Lung (tissue), 12 donors: Measurements from ENCODE around the gene DMAC2L. TPM values are rescaled to one million over a fixed set of nuclear protein-coding genes. Genes with fewer than 3 reads are reported as not detected.
A peak's percentile ranks its signal among the peaks of the same experiment; 100 is the strongest.
"Not testable (repeated sequence)": the region's sequence is repeated elsewhere in the genome, so short reads cannot be mapped to it uniquely, and the experiment has no call there.

ENCODE experiments used
- ATAC-seq: fragments of 200-7000 bp; cut with Tn5 transposase; one replicate; pipeline ENCODE4 v1.9.1; 2020; ENCODE audit warnings: moderate number of reproducible peaks; ENCODE audit not compliant: insufficient read depth, low FRiP score
- DNase-seq, 3 donors: peaks; one replicate each; pipeline ENCODE4 v3.0.0-alpha.2; 2013 to 2017
- H3K27ac ChIP-seq, 2 donors: one replicate each; pipeline ENCODE4 v1.5.1; 2013; ENCODE audit warnings: mild to moderate bottlenecking in 2 of 2, moderate library complexity in 2 of 2, control low read depth in 1 of 2, inconsistent platforms in 1 of 2, low read depth in 1 of 2, low read length in 1 of 2
- H3K27me3 ChIP-seq, 3 donors: one replicate each; pipeline ENCODE4 v1.5.1; 2013; ENCODE audit warnings: low read length in 2 of 3; ENCODE audit not compliant: control insufficient read depth in 3 of 3, insufficient read depth in 3 of 3
- H3K36me3 ChIP-seq, 4 donors: one replicate each; pipeline ENCODE4 v1.5.1; 2013; ENCODE audit warnings: low read length in 4 of 4, mild to moderate bottlenecking in 1 of 4, moderate library complexity in 1 of 4; ENCODE audit not compliant: control insufficient read depth in 4 of 4, insufficient read depth in 4 of 4
- H3K4me1 ChIP-seq, 5 donors: one replicate each; pipeline ENCODE4 v1.5.1; 2013; ENCODE audit warnings: low read length in 5 of 5, mild to moderate bottlenecking in 2 of 5, moderate library complexity in 1 of 5; ENCODE audit not compliant: control insufficient read depth in 5 of 5, insufficient read depth in 5 of 5
- H3K4me3 ChIP-seq: one replicate; pipeline ENCODE4 v1.5.1; 2013; ENCODE audit warnings: mild to moderate bottlenecking, control low read depth, moderate library complexity
- H3K9ac ChIP-seq, 2 donors: one replicate each; pipeline ENCODE4 v1.5.1; 2013; ENCODE audit warnings: low read length in 2 of 2, control low read depth in 1 of 2; ENCODE audit not compliant: insufficient read depth in 1 of 2
- H3K9me3 ChIP-seq, 4 donors: one replicate each; pipeline ENCODE4 v1.5.1; 2013; ENCODE audit warnings: low read length in 3 of 4, mild to moderate bottlenecking in 1 of 4, moderate library complexity in 1 of 4; ENCODE audit not compliant: control insufficient read depth in 4 of 4, insufficient read depth in 3 of 4
- CTCF ChIP-seq: IDR thresholded peaks from 2 replicates; pipeline ENCODE4 v1.5.1; 2012; ENCODE audit warnings: mild to moderate bottlenecking; ENCODE audit errors: control extremely low read depth, extremely low read depth
- WGBS, 2 donors: extraction: QIAGEN DNeasy Blood & Tissue Kit; methylation state at CpG; one replicate each; pipeline ENCODE4 v1.1.7; 2013; 5-methylcytosine and 5-hydroxymethylcytosine counted together
- polyA plus RNA-seq, 2 donors: library from polyadenylated mRNA; stranded (reverse); fragments of 200-250 nt; gene quantifications; one replicate each; pipeline ENCODE4 v1.2.1, GENCODE V29; 2013
- total RNA-seq, 2 donors: library from RNA; depleted of rRNA in 1 of 2; stranded (reverse); fragments of >200 nt in 1 of 2; gene quantifications; one replicate each; pipeline ENCODE4 v1.2.1, GENCODE V29; 2014 to 2021
- donor health status: control.
- donor health status: control.
- donor health status: Bipolar disorder and iron deficiency.
- donor health status: healthy.
- donor health status: DM: yes; HTN: yes; CAD: no.

The DMAC2L gene
- total and polyA plus RNA-seq, 4 donors, result 9.9 to 21.7 (median 17.9) TPM

GRCh38 chr14:50362764-50363713, 50.9 kb downstream of the DMAC2L start:
- no peak for TF ChIP-seq CTCF
- no peaks in the 10 kb centered on the region for H3K9me3 ChIP-seq
- H3K4me3 ChIP-seq, result no peak overlapping the region
- no peaks in the 10 kb centered on the region for H3K27me3 ChIP-seq
- H3K9ac ChIP-seq, result peak overlapping the region in 1 of 2 donors; percentile 30
- H3K36me3 ChIP-seq, result peaks cover 0 to 3% (median 0%) of the 10 kb centered on the region in 4 donors
- WGBS, 2 donors, result 39 to 61% methylated on average over 14 of the region's 14 CpGs
- peak overlapping the region; percentile 33 to 73 for H3K27ac ChIP-seq
- peak in 1 of 3 donors; percentile 38 for DNase-seq
- ATAC-seq, result no peak
- H3K4me1 ChIP-seq, result peaks cover 3 to 16% (median 7%) of the 10 kb centered on the region in 5 donors

- Histone ChIP-seq H3K36me3 (peaks cover 0 to 3% (median 0%) of the 10 kb centered on the region in 4 donors), H3K27me3 (no peaks in the 10 kb centered on the region), H3K4me1 (peaks cover 3 to 16% (median 7%) of the 10 kb centered on the region in 5 donors), H3K27ac (peak overlapping the region; percentile 33 to 73), H3K9me3 (no peaks in the 10 kb centered on the region), H3K9ac (no peak overlapping the region), H3K4me3 (no peak overlapping the region)
- WGBS, 2 donors, result 13 to 22% methylated on average over 4 of the region's 4 CpGs
- DNase-seq, result peak in 1 of 3 donors; percentile 47
- peak; percentile 75 for ATAC-seq
- TF ChIP-seq CTCF, result no peak
Observed at GRCh38 chr14:50363714-50364111, 51.6 kb downstream of the DMAC2L start.

GRCh38 chr14:50364792-50365191, 52.7 kb downstream of the DMAC2L start:
- no peak overlapping the region for H3K9ac ChIP-seq
- ATAC-seq (peak; percentile 15), DNase-seq (no peak)
- no peaks in the 10 kb centered on the region for H3K27me3 ChIP-seq
- peaks cover 0 to 2% (median 0%) of the 10 kb centered on the region in 4 donors for H3K36me3 ChIP-seq
- no peak overlapping the region for H3K4me3 ChIP-seq
- no peak overlapping the region for H3K27ac ChIP-seq
- WGBS, 2 donors, result 65 to 84% methylated on average over 1 of the region's 1 CpG
- peaks cover 3 to 16% (median 7%) of the 10 kb centered on the region in 5 donors for H3K4me1 ChIP-seq
- TF ChIP-seq CTCF, result no peak
- no peaks in the 10 kb centered on the region for H3K9me3 ChIP-seq

- not testable (repeated sequence) for ATAC-seq, H3K4me3 ChIP-seq
- 87 to 92% methylated on average over 7 of the region's 7 CpGs for WGBS, 2 donors
Observed at GRCh38 chr14:50365572-50365971, 53.4 kb downstream of the DMAC2L start.

More at GRCh38 chr14:50365572-50365971, 53.4 kb downstream of the DMAC2L start:
- H3K9ac ChIP-seq, DNase-seq, H3K27ac ChIP-seq, H3K36me3 ChIP-seq, H3K27me3 ChIP-seq, H3K9me3 ChIP-seq: not testable (repeated sequence)
- H3K4me1 ChIP-seq, result peaks cover 3 to 16% (median 7%) of the 10 kb centered on the region in 5 donors
